ENCODE results near the gene CHIC2. TPM values are rescaled to one million over a fixed set of nuclear protein-coding genes. Genes with fewer than 3 reads are reported as not detected.
A peak's percentile ranks its signal among the peaks of the same experiment; 100 is the strongest.

CHIC2 gene
- total RNA-seq, 1 experiment from 2014 or later = 11.0 TPM

- H3K27ac Mint-ChIP-seq = no peak overlapping the region
- ATAC-seq (peak; percentile 2; the same call in 1 of the 2 replicates), DNase-seq (ENCODE audit: low spot score) (no peak)
- ChIA-PET POLR2A (interaction anchor here (0.7 to 1.6 kb wide), 3 partner anchors 11 to 1767 kb away, joined by 3 to 5 read pairs (median 3); no protein-coding TSS in a partner anchor), CTCF (interaction anchor here (1.0 to 2.3 kb wide), 5 partner anchors 12 to 391 kb away, joined by 3 to 16 read pairs (median 5); no protein-coding TSS in a partner anchor)
- peaks cover 86% of the 10 kb centered on the region for H3K4me1 Mint-ChIP-seq
- no peaks in the 10 kb centered on the region for H3K36me3 Mint-ChIP-seq
- TF ChIP-seq ZBTB43 (CRISPR knock-in tag; IDR thresholded peaks at IDR 0.05) (0 out of 2 replicates have a peak, but pooled peaks have one; percentile 16), ZNF671 (CRISPR knock-in tag; IDR thresholded peaks at IDR 0.05) (no peak)
- H3K27me3 Mint-ChIP-seq (ENCODE audit: low read depth) = peaks cover 100% of the 10 kb centered on the region
- peak overlapping the region; percentile 51 for H3K4me3 Mint-ChIP-seq
- no peaks in the 10 kb centered on the region for H3K9me3 Mint-ChIP-seq
These were observed 32.0 kb upstream of the CHIC2 start for GRCh38 chr4:54096295-54096962.

- TF ChIP-seq ESRRA (CRISPR knock-in tag; IDR thresholded peaks at IDR 0.05; ENCODE audit: borderline replicate concordance) (no peak), GTF2I (CRISPR knock-in tag; conservative IDR thresholded peaks at IDR 0.05) (no peak), ATF6 (CRISPR knock-in tag; IDR thresholded peaks at IDR 0.05) (no peak), MAX (CRISPR knock-in tag; IDR thresholded peaks at IDR 0.05) (no peak), ZNF425 (CRISPR knock-in tag; conservative IDR thresholded peaks at IDR 0.05) (no peak), SMAD4 (CRISPR knock-in tag; IDR thresholded peaks at IDR 0.05) (no peak), ZNF416 (CRISPR knock-in tag; IDR thresholded peaks at IDR 0.05) (no peak), ZBTB43 (CRISPR knock-in tag; IDR thresholded peaks at IDR 0.05) (no peak), ZNF423 (CRISPR knock-in tag; IDR thresholded peaks at IDR 0.05) (no peak)
- POLR2A ChIA-PET = interaction anchor here (0.7 to 0.8 kb wide), 2 partner anchors 12 to 137 kb away, joined by 3 read pairs; no protein-coding TSS in a partner anchor
- peaks cover 82% of the 10 kb centered on the region for H3K4me1 Mint-ChIP-seq
- no peak overlapping the region for H3K27ac Mint-ChIP-seq
- ATAC-seq (no peak), DNase-seq (ENCODE audit: low spot score) (peak; percentile 25)
- H3K27me3 Mint-ChIP-seq (ENCODE audit: low read depth) = peaks cover 100% of the 10 kb centered on the region
- H3K9me3 Mint-ChIP-seq = no peaks in the 10 kb centered on the region
- H3K36me3 Mint-ChIP-seq = no peaks in the 10 kb centered on the region
- H3K4me3 Mint-ChIP-seq = peak overlapping the region; percentile 63
- CTCF ChIA-PET = interaction anchor here (1.0 to 2.3 kb wide), 3 partner anchors 138 to 388 kb away, joined by 3 to 9 read pairs (median 3); no protein-coding TSS in a partner anchor
These were observed 30.9 kb upstream of the CHIC2 start for GRCh38 chr4:54095110-54095825.

- Mint-ChIP-seq H3K4me3 (peak overlapping the region; percentile 63), H3K27ac (no peak overlapping the region)
- no peak for TF ChIP-seq ARID4B (CRISPR knock-in tag; IDR thresholded peaks at IDR 0.05; ENCODE audit: borderline replicate concordance)
- no peak for TF ChIP-seq HMGXB4 (CRISPR knock-in tag; IDR thresholded peaks at IDR 0.05)
- no peak for TF ChIP-seq ATF1 (CRISPR knock-in tag; IDR thresholded peaks at IDR 0.05)
- TF ChIP-seq ZNF416 (CRISPR knock-in tag; IDR thresholded peaks at IDR 0.05) = no peak
- no peak for TF ChIP-seq SMAD3 (CRISPR knock-in tag; IDR thresholded peaks at IDR 0.05; ENCODE audit: borderline replicate concordance)
- TF ChIP-seq MXD4 (CRISPR knock-in tag; IDR thresholded peaks at IDR 0.05; ENCODE audit: borderline replicate concordance) = no peak
These were observed 30.0 kb upstream of the CHIC2 start for GRCh38 chr4:54094451-54094850.

More at GRCh38 chr4:54094451-54094850, 30.0 kb upstream of the CHIC2 start:
- ATAC-seq (no peak), DNase-seq (ENCODE audit: low spot score) (no peak)
- H3K9me3 Mint-ChIP-seq = no peaks in the 10 kb centered on the region
- ChIA-PET CTCF (interaction anchor here (1.0 to 1.6 kb wide), 4 partner anchors 13 to 165 kb away, joined by 3 to 9 read pairs (median 4); no protein-coding TSS in a partner anchor), POLR2A (interaction anchor here (1.3 kb wide), 1 partner anchor 164 kb away, joined by 3 read pairs; no protein-coding TSS in a partner anchor)
- H3K36me3 Mint-ChIP-seq = no peaks in the 10 kb centered on the region
- peaks cover 80% of the 10 kb centered on the region for H3K4me1 Mint-ChIP-seq
- H3K27me3 Mint-ChIP-seq (ENCODE audit: low read depth) = peaks cover 97% of the 10 kb centered on the region

All from WTC11 (cell line).